COLO829 (cell line): Measurements from ENCODE around the gene SPATA31C1.
"Not testable (repeated sequence)": the region's sequence is repeated elsewhere in the genome, so short reads cannot be mapped to it uniquely, and the experiment has no call there.

Experiments used
- DNase-seq: peaks from one replicate; pipeline ENCODE4 v3.0.0; 2012; ENCODE audit warnings: low spot score

Gene SPATA31C1

GRCh38 chr9:87938336-87938735 is 20.6 kb downstream of the SPATA31C1 start:
- DNase-seq = not testable (repeated sequence)

DNA sequence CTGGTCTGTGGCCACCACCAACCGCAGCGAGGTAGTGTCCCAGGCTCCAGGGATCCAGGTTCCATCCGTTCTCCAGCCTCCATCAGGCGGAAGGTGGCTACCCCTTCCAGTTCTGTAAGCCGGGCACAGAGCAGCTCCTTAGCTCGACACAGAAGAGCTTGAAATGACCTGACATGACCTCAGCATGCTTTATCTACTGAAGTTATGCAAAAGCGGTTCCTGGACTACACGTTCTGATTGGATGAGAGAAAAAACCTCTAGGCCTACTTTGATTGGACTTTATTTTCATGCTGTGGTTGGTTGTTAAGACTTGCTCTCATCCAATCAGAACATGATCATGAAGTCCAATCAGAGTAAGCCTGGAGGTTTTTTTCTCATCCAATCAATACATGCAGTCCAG is 21.3 kb downstream of the SPATA31C1 start:
- DNase-seq = not testable (repeated sequence)

DNA sequence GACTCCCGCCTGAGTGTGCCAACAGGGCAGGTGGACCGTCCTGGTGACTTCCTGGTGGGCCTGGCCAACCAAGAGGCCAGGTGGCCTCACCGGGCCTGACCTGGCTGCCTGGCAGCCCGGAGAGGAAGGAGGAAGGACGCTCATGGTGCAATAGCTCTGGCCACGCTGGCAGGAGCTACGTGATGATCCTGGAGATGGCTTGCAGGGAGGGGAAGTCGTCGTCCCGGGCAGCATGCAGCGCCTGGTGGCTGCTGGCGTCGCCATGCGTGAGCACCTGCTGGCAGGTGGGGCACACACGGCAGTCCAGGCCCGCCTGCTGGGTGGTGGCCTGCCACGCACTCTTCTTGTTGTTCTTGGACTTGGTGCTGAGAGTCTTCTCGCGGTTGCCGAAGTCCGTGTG is 26.3 kb downstream of the SPATA31C1 start:
- no peak for DNase-seq

GRCh38 chr9:87944682-87945081 is 26.9 kb downstream of the SPATA31C1 start:
- no peak for DNase-seq

GRCh38 chr9:87950296-87950695 is 32.5 kb downstream of the SPATA31C1 start:
- no peak for DNase-seq

DNA sequence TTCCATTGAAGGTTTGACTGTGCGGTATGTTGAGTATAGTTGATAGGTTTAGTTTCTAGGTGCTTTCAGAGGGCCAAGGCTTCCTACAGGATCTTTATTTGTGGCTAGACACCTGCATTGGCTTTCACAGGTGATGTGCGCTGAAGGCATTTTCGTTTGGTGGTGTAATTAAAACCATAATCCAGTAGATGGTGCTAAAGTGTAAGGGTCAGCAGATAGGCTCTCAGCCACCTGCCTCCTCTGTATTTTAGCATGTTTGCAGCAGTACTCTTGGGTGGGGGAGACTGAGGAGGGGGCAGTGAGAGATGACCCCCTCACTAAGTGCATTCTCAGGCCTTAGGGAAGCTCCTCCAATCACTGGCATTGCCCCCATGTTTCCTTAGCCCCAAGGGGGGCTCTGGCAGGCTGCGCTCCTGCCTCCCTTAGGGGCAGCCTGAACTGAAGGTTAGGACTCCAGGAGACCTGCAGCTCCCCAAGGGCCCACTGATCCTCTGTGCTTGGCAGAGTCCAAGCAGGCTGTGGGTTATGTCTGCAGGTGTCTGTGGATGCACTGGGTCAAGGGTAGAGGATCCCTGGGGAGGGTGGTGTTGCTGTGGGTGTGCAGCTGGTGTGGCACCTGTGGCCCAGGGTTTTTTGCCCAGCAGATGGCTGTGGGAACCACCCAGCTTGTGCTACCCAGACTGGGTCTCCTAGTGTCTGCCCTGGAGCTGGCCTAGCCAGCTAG is 33.2 kb downstream of the SPATA31C1 start:
- peak; percentile 59 for DNase-seq

- DNase-seq = no peak
Observed at GRCh38 chr9:87954230-87954629, 36.5 kb downstream of the SPATA31C1 start.

DNA sequence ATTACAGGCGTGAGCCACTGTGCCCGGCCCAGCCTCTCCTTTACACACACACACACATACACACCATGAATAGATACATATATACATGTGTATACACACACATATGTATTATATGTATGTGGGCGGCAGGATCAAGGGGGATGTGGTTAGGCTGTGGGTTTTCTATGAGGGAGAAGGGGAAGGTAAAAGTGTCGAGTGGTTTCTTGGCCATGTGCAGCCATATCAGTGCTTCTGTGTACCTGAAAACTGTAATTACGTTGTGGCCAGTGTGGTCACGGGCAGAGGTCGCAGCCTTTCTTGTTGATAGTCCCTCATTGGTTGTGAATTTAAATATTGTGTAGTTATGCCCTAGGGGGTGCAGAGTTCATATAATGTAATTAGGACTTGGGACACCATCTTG is 40.1 kb downstream of the SPATA31C1 start:
- no peak for DNase-seq

- no peak for DNase-seq
Observed at GRCh38 chr9:87958591-87958990, 40.8 kb downstream of the SPATA31C1 start.

GRCh38 chr9:87959916-87960581 is 42.3 kb downstream of the SPATA31C1 start:
- DNase-seq = no peak

DNA sequence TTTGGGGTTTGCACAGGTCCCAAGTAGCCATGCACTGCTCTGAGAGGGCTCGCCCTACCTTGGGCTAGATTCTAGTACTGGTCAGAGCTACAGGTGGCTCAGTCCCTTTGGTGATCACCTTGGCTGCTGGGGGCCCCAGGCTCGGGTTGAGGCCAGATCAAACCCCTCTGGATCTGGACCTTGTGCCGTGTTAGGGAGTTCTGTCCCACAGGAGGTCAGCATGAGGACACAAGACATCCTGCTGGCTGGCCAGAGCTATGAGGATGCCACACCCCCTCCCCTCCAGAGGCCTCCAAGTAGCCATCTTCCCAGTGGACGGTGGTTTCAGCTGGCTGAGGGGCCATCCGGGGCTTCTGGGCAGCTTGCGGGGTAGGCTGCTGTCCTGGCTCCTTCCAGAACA is 46.0 kb downstream of the SPATA31C1 start:
- DNase-seq = no peak

DNA sequence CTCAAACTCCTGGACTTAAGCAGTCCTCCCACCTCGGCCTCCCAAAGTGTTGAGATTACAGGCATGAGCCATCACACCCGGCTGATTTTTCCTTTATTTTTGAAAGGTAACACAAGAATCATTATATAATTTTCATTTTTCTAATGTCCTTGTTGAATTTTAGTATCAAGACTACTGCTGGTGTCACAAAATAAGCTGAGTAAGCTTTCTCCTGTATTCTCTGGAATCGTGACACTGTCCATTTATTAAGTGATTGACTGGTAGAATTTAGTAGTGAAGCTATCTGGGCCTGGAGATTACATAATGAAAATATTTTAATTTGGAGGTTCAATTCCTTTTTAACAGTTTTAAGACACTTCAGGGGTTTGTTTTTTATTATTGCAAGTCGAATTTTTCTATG is 47.1 kb downstream of the SPATA31C1 start:
- DNase-seq = no peak

DNA sequence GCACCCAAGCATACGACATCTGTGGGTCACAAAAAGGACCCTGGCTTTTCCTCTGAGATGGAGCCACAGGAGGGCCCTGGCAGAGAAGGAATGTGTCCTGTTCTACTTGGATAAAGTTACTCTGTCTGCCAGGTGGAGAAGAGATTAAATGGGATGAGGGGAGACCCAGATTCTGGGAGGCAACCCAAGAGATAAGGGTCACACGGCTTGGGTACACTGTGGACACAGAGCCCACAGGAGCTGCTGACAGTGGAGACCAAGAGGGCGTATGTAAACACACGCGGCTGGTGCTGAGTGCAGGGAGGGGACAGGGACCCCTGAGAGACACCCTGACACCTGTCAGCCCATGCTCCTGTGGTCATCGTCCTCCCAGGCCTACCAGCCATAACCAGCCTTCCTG is 50.4 kb downstream of the SPATA31C1 start:
- DNase-seq = no peak

DNA sequence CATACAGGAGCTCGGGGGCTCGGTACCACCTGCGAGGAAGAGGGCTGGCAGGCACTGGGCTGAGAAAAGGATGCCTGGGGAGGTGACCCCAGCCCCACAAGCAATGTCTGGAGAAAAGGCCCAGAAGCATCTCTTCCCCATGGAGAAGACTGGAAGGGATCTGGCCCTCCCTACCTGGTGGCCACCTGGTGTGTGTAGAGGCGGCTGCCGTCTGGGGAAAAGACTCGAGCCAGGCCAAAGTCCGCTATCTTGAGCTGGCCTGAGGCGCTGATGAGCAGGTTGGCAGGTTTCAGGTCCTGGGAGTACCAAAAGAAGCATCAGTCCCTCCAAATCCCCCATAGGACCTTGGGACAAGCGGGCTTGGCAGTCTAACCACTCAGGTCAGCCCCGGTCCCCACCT is 52.8 kb downstream of the SPATA31C1 start:
- DNase-seq = no peak

DNA sequence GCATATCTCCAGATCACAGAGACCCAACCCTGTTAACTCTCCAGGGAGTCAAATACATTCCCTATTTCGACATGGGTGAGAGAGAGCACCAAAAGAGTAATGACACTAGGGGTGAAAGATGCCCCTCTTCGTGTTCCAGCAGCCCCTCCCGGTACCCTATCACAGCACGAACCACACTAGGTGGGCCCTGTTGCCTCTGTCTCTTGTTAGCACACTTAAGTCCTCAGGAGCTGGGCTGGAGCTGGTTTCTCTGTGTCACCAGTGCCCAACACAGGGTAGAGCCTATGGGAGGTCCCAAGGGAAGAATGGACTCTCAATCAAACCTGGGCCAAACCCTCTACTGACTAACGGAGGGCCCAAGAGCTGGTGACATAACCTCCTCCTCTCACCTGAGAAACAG is 55.4 kb downstream of the SPATA31C1 start:
- no peak for DNase-seq
